Neural cell (in vitro differentiated cells): ENCODE results near the gene PTPRO. TPM values are rescaled to one million over a fixed set of nuclear protein-coding genes. Genes with fewer than 3 reads are reported as not detected.
A peak's percentile ranks its signal among the peaks of the same experiment; 100 is the strongest.

ENCODE experiments used
- H2AFZ ChIP-seq: fragments of 200-600, 300-800 bp; sonication (generic), shearing (Covaris generic); 2 replicates; pipeline ENCODE4 v1.6.0; 2014; ENCODE audit warnings: low read depth, mild to moderate bottlenecking, antibody characterized with exemption, low read length, moderate library complexity
- H3F3A ChIP-seq: fragments of 200-600 bp; shearing (Covaris generic); 2 replicates; pipeline ENCODE4 v1.6.1; 2016; ENCODE audit warnings: mild to moderate bottlenecking, moderate library complexity, mixed read lengths, antibody characterized with exemption, low read length; ENCODE audit not compliant: insufficient read depth, poor library complexity, severe bottlenecking
- H3K27ac ChIP-seq: fragments of 200-600, 300-800 bp; sonication (generic), shearing (Covaris generic); 2 replicates; pipeline ENCODE4 v1.5.1; 2014; ENCODE audit warnings: mild to moderate bottlenecking, low read length, moderate library complexity
- H3K27me3 ChIP-seq: fragments of 300-800, 200-600 bp; sonication (generic), shearing (Covaris generic); 2 replicates; pipeline ENCODE4 v1.6.0; 2014; ENCODE audit warnings: mild to moderate bottlenecking, low read depth, low read length, moderate library complexity; ENCODE audit not compliant: insufficient read depth
- H3K36me3 ChIP-seq: fragments of 300-800, 200-600 bp; sonication (generic), shearing (Covaris generic); 2 replicates; pipeline ENCODE4 v1.5.1; 2014; ENCODE audit warnings: mild to moderate bottlenecking, antibody characterized with exemption, low read length, moderate library complexity; ENCODE audit not compliant: insufficient read depth
- H3K4me2 ChIP-seq: fragments of 300-800, 200-600 bp; sonication (generic), shearing (Covaris generic); 2 replicates; pipeline ENCODE4 v1.6.0; 2014; ENCODE audit warnings: mild to moderate bottlenecking, low read length
- H3K4me3 ChIP-seq: fragments of 300-800, 200-600 bp; sonication (generic), shearing (Covaris generic); 2 replicates; pipeline ENCODE4 v1.5.1; 2014; ENCODE audit warnings: mild to moderate bottlenecking, low read length, moderate library complexity
- H3K79me2 ChIP-seq: fragments of 200-600 bp; shearing (Covaris generic); replicated peaks from 2 replicates; pipeline ENCODE4 v1.6.0; 2014; ENCODE audit warnings: mild to moderate bottlenecking, low read length, moderate library complexity; ENCODE audit not compliant: insufficient read depth
- H3K9ac ChIP-seq: fragments of 300-800, 200-600 bp; sonication (generic), shearing (Covaris generic); 2 replicates; pipeline ENCODE4 v1.6.1; 2016; ENCODE audit warnings: mild to moderate bottlenecking, low read length, mixed read lengths
- H3K9me2 ChIP-seq: fragments of 200-600 bp; shearing (Covaris generic); 2 replicates; pipeline ENCODE4 v1.6.1; 2016; ENCODE audit warnings: mild to moderate bottlenecking, low read length, mixed read lengths; ENCODE audit not compliant: insufficient read depth
- H3K9me3 ChIP-seq: fragments of 200-600, 300-800 bp; sonication (generic), shearing (Covaris generic); 2 replicates; pipeline ENCODE4 v1.6.1; 2016; ENCODE audit warnings: mild to moderate bottlenecking, mixed run types, low read length, moderate library complexity, mixed read lengths
- H4K20me1 ChIP-seq: fragments of 200-600 bp; shearing (Covaris generic); 2 replicates; pipeline ENCODE4 v1.6.1; 2016; ENCODE audit warnings: mild to moderate bottlenecking, mixed run types; ENCODE audit not compliant: insufficient read depth
- CTCF ChIP-seq: fragments of 450-650 bp; IDR thresholded peaks from 2 replicates; pipeline ENCODE4 v1.5.1; 2014; ENCODE audit warnings: antibody characterized with exemption, mild to moderate bottlenecking, moderate library complexity; ENCODE audit not compliant: poor library complexity, severe bottlenecking
- EP300 ChIP-seq: fragments of 450-650 bp; conservative IDR thresholded peaks from 2 replicates; pipeline ENCODE4 v1.6.1; 2014; ENCODE audit warnings: antibody characterized with exemption, mild to moderate bottlenecking, moderate library complexity; ENCODE audit not compliant: poor library complexity, severe bottlenecking
- EZH2 ChIP-seq: fragments of 200-600, 300-800 bp; shearing (Covaris generic), sonication (generic); IDR thresholded peaks from 2 replicates; pipeline ENCODE4 v1.6.1; 2014; ENCODE audit warnings: antibody characterized with exemption, low read length, borderline replicate concordance, mild to moderate bottlenecking; ENCODE audit not compliant: insufficient read depth, poor library complexity, severe bottlenecking
- MXI1 ChIP-seq: fragments of 450-650 bp; conservative IDR thresholded peaks from 2 replicates; pipeline ENCODE4 v1.6.1; 2014; ENCODE audit warnings: antibody characterized with exemption, mild to moderate bottlenecking; ENCODE audit not compliant: poor library complexity, severe bottlenecking
- POLR2AphosphoS5 ChIP-seq: IDR thresholded peaks from 2 replicates; pipeline ENCODE4 v1.6.1; 2012
- RAD21 ChIP-seq: fragments of 450-650 bp; conservative IDR thresholded peaks from 2 replicates; pipeline ENCODE4 v1.6.1; 2014; ENCODE audit warnings: antibody characterized with exemption, mild to moderate bottlenecking, moderate library complexity
- SMC3 ChIP-seq: fragments of 450-650 bp; conservative IDR thresholded peaks from 2 replicates; pipeline ENCODE4 v1.6.1; 2014; ENCODE audit warnings: antibody characterized with exemption, mild to moderate bottlenecking, moderate library complexity; ENCODE audit not compliant: poor library complexity
- TAF1 ChIP-seq: IDR thresholded peaks from 2 replicates; pipeline ENCODE4 v1.6.1; 2012; ENCODE audit warnings: low read depth
- polyA plus RNA-seq: library from polyadenylated mRNA; depleted of rRNA; stranded (reverse); fragments of >200 nt; gene quantifications from 2 replicates; pipeline ENCODE4 v1.2.3, GENCODE V29; 2014
- TF ChIP-seq, protein P1 (sequence below): IDR thresholded peaks from 2 replicates; pipeline ENCODE4 v1.6.1; 2012; ENCODE audit warnings: borderline replicate concordance

The PTPRO gene
- polyA plus RNA-seq, 1 donor from 2014 or later: 124 TPM

- H3K9ac ChIP-seq: no peak overlapping the region
- H3K9me2 ChIP-seq: no peaks in the 10 kb centered on the region
- no peak overlapping the region for H3K4me2 ChIP-seq
- no peaks in the 10 kb centered on the region for H3K27me3 ChIP-seq
- no peaks in the 10 kb centered on the region for H4K20me1 ChIP-seq
- H3F3A ChIP-seq: no peaks in the 10 kb centered on the region
- no peaks in the 10 kb centered on the region for H3K79me2 ChIP-seq
- no peaks in the 10 kb centered on the region for H3K36me3 ChIP-seq
- H3K27ac ChIP-seq: no peak overlapping the region
- TF ChIP-seq CTCF (no peak), EP300 (no peak), MXI1 (no peak), SMC3 (no peak), TAF1 (no peak), EZH2 (no peak), POLR2AphosphoS5 (no peak), RAD21 (no peak)
- H3K9me3 ChIP-seq: no peaks in the 10 kb centered on the region
- H3K4me3 ChIP-seq: no peak overlapping the region
- no peak overlapping the region for H2AFZ ChIP-seq
These were observed 146.6 kb downstream of the PTPRO start for GRCh38 chr12:15468911-15469310.

DNA sequence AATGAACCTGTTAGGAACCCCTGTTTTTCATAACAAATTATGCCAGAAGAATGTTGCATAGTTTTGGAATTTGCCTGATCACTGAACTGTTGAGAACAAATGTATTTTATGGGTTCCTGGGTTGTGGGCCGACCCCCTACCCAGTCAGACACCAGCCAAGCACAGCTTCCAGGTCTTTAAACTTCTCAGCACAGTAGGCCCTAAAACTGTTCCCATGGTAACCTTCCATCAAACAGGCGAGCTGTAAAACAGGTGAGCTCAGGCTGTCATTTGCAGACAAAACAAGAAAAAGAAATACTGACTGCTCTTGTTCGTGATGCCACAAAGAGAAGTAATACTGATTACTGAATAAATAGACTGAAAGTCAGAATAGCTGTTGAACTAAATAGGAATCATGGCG, 147.0 kb downstream of the PTPRO start:
- no peak for TF ChIP-seq EZH2
- TF ChIP-seq MXI1: no peak
- peak; percentile 29 for TF ChIP-seq POLR2AphosphoS5
- TF ChIP-seq, protein P1, sequence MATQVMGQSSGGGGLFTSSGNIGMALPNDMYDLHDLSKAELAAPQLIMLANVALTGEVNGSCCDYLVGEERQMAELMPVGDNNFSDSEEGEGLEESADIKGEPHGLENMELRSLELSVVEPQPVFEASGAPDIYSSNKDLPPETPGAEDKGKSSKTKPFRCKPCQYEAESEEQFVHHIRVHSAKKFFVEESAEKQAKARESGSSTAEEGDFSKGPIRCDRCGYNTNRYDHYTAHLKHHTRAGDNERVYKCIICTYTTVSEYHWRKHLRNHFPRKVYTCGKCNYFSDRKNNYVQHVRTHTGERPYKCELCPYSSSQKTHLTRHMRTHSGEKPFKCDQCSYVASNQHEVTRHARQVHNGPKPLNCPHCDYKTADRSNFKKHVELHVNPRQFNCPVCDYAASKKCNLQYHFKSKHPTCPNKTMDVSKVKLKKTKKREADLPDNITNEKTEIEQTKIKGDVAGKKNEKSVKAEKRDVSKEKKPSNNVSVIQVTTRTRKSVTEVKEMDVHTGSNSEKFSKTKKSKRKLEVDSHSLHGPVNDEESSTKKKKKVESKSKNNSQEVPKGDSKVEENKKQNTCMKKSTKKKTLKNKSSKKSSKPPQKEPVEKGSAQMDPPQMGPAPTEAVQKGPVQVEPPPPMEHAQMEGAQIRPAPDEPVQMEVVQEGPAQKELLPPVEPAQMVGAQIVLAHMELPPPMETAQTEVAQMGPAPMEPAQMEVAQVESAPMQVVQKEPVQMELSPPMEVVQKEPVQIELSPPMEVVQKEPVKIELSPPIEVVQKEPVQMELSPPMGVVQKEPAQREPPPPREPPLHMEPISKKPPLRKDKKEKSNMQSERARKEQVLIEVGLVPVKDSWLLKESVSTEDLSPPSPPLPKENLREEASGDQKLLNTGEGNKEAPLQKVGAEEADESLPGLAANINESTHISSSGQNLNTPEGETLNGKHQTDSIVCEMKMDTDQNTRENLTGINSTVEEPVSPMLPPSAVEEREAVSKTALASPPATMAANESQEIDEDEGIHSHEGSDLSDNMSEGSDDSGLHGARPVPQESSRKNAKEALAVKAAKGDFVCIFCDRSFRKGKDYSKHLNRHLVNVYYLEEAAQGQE: no peak
- TF ChIP-seq RAD21: no peak
- TF ChIP-seq EP300: peak; percentile 47
- no peak for TF ChIP-seq CTCF
- no peak for TF ChIP-seq SMC3
- TF ChIP-seq TAF1: no peak
- Histone ChIP-seq H3K9me2 (no peaks in the 10 kb centered on the region), H3K9ac (no peak overlapping the region), H3K9me3 (no peaks in the 10 kb centered on the region), H3K36me3 (no peaks in the 10 kb centered on the region), H3K27me3 (no peaks in the 10 kb centered on the region), H3K27ac (peak overlapping the region; percentile 30), H4K20me1 (no peaks in the 10 kb centered on the region), H3K79me2 (no peaks in the 10 kb centered on the region), H3K4me2 (no peak overlapping the region), H2AFZ (no peak overlapping the region), H3F3A (no peaks in the 10 kb centered on the region), H3K4me3 (no peak overlapping the region)
